Measurements from ENCODE around the gene ZNF362.

Gene ZNF362

GRCh38 chr1:33324677-33325575, 68.6 kb downstream of the ZNF362 start:
- Mint-ChIP-seq H3K9me3 (no peaks in the 10 kb centered on the region), H3K27ac (no peak overlapping the region), H3K4me1 (ENCODE audit: low read depth) (no peaks in the 10 kb centered on the region), H3K27me3 (no peaks in the 10 kb centered on the region), H3K36me3 (ENCODE audit: low read depth) (peaks cover 49% of the 10 kb centered on the region), H3K4me3 (no peak overlapping the region)

GRCh38 chr1:33326785-33327184, 70.5 kb downstream of the ZNF362 start:
- H3K9me3 Mint-ChIP-seq = no peaks in the 10 kb centered on the region
- H3K27me3 Mint-ChIP-seq = no peaks in the 10 kb centered on the region
- peaks cover 60% of the 10 kb centered on the region for H3K36me3 Mint-ChIP-seq (ENCODE audit: low read depth)
- H3K4me1 Mint-ChIP-seq (ENCODE audit: low read depth) = no peaks in the 10 kb centered on the region
- no peak overlapping the region for H3K27ac Mint-ChIP-seq
- H3K4me3 Mint-ChIP-seq = no peak overlapping the region

GRCh38 chr1:33327587-33328325, 71.5 kb downstream of the ZNF362 start:
- H3K36me3 Mint-ChIP-seq (ENCODE audit: low read depth) = peaks cover 61% of the 10 kb centered on the region
- H3K27me3 Mint-ChIP-seq = no peaks in the 10 kb centered on the region
- no peak overlapping the region for H3K27ac Mint-ChIP-seq
- no peaks in the 10 kb centered on the region for H3K4me1 Mint-ChIP-seq (ENCODE audit: low read depth)
- no peak overlapping the region for H3K4me3 Mint-ChIP-seq
- H3K9me3 Mint-ChIP-seq = no peaks in the 10 kb centered on the region

GRCh38 chr1:33328817-33329216, 72.5 kb downstream of the ZNF362 start:
- no peaks in the 10 kb centered on the region for H3K27me3 Mint-ChIP-seq
- H3K27ac Mint-ChIP-seq = no peak overlapping the region
- H3K4me1 Mint-ChIP-seq (ENCODE audit: low read depth) = no peaks in the 10 kb centered on the region
- peaks cover 70% of the 10 kb centered on the region for H3K36me3 Mint-ChIP-seq (ENCODE audit: low read depth)
- no peak overlapping the region for H3K4me3 Mint-ChIP-seq
- no peaks in the 10 kb centered on the region for H3K9me3 Mint-ChIP-seq

GRCh38 chr1:33329600-33330305, 73.5 kb downstream of the ZNF362 start:
- H3K27me3 Mint-ChIP-seq = no peaks in the 10 kb centered on the region
- no peaks in the 10 kb centered on the region for H3K9me3 Mint-ChIP-seq
- no peaks in the 10 kb centered on the region for H3K4me1 Mint-ChIP-seq (ENCODE audit: low read depth)
- H3K36me3 Mint-ChIP-seq (ENCODE audit: low read depth) = peaks cover 69% of the 10 kb centered on the region
- H3K4me3 Mint-ChIP-seq = no peak overlapping the region
- H3K27ac Mint-ChIP-seq = no peak overlapping the region

GRCh38 chr1:33330361-33330890, 74.1 kb downstream of the ZNF362 start:
- Mint-ChIP-seq H3K27me3 (no peaks in the 10 kb centered on the region), H3K9me3 (no peaks in the 10 kb centered on the region), H3K4me3 (no peak overlapping the region), H3K4me1 (ENCODE audit: low read depth) (no peaks in the 10 kb centered on the region), H3K36me3 (ENCODE audit: low read depth) (peaks cover 70% of the 10 kb centered on the region), H3K27ac (no peak overlapping the region)

GRCh38 chr1:33330906-33331305, 74.6 kb downstream of the ZNF362 start:
- H3K4me3 Mint-ChIP-seq = no peak overlapping the region
- H3K9me3 Mint-ChIP-seq = no peaks in the 10 kb centered on the region
- no peaks in the 10 kb centered on the region for H3K27me3 Mint-ChIP-seq
- no peak overlapping the region for H3K27ac Mint-ChIP-seq
- H3K4me1 Mint-ChIP-seq (ENCODE audit: low read depth) = no peaks in the 10 kb centered on the region
- peaks cover 65% of the 10 kb centered on the region for H3K36me3 Mint-ChIP-seq (ENCODE audit: low read depth)

GRCh38 chr1:33331444-33332356, 75.4 kb downstream of the ZNF362 start:
- Mint-ChIP-seq H3K36me3 (ENCODE audit: low read depth) (peaks cover 58% of the 10 kb centered on the region), H3K4me3 (no peak overlapping the region), H3K27me3 (no peaks in the 10 kb centered on the region), H3K27ac (no peak overlapping the region), H3K4me1 (ENCODE audit: low read depth) (peaks cover 3% of the 10 kb centered on the region), H3K9me3 (no peaks in the 10 kb centered on the region)

- Mint-ChIP-seq H3K27ac (no peak overlapping the region), H3K27me3 (no peaks in the 10 kb centered on the region), H3K4me3 (no peak overlapping the region), H3K9me3 (no peaks in the 10 kb centered on the region), H3K36me3 (ENCODE audit: low read depth) (peaks cover 51% of the 10 kb centered on the region), H3K4me1 (ENCODE audit: low read depth) (peaks cover 4% of the 10 kb centered on the region)
Observed at GRCh38 chr1:33332357-33332789, 76.1 kb downstream of the ZNF362 start.

- no peaks in the 10 kb centered on the region for H3K27me3 Mint-ChIP-seq
Observed at GRCh38 chr1:33332881-33333280, 76.6 kb downstream of the ZNF362 start.

GRCh38 chr1:33334081-33334552, 77.8 kb downstream of the ZNF362 start:
- no peaks in the 10 kb centered on the region for H3K9me3 Mint-ChIP-seq
- peaks cover 14% of the 10 kb centered on the region for H3K4me1 Mint-ChIP-seq (ENCODE audit: low read depth)
- no peaks in the 10 kb centered on the region for H3K27me3 Mint-ChIP-seq
- H3K36me3 Mint-ChIP-seq (ENCODE audit: low read depth) = peaks cover 39% of the 10 kb centered on the region
- no peak overlapping the region for H3K4me3 Mint-ChIP-seq
- H3K27ac Mint-ChIP-seq = no peak overlapping the region

More at GRCh38 chr1:33332881-33333280, 76.6 kb downstream of the ZNF362 start:
- no peak overlapping the region for H3K4me3 Mint-ChIP-seq
- peaks cover 51% of the 10 kb centered on the region for H3K36me3 Mint-ChIP-seq (ENCODE audit: low read depth)
- no peaks in the 10 kb centered on the region for H3K9me3 Mint-ChIP-seq
- no peak overlapping the region for H3K27ac Mint-ChIP-seq
- H3K4me1 Mint-ChIP-seq (ENCODE audit: low read depth) = peaks cover 9% of the 10 kb centered on the region

- peaks cover 30% of the 10 kb centered on the region for H3K36me3 Mint-ChIP-seq (ENCODE audit: low read depth)
- H3K4me3 Mint-ChIP-seq = no peak overlapping the region
- no peaks in the 10 kb centered on the region for H3K9me3 Mint-ChIP-seq
- H3K27me3 Mint-ChIP-seq = no peaks in the 10 kb centered on the region
- no peak overlapping the region for H3K27ac Mint-ChIP-seq
- H3K4me1 Mint-ChIP-seq (ENCODE audit: low read depth) = peaks cover 14% of the 10 kb centered on the region
Observed at GRCh38 chr1:33335020-33335419, 78.7 kb downstream of the ZNF362 start.

- H3K9me3 Mint-ChIP-seq = no peaks in the 10 kb centered on the region
- no peaks in the 10 kb centered on the region for H3K27me3 Mint-ChIP-seq
- H3K36me3 Mint-ChIP-seq (ENCODE audit: low read depth) = peaks cover 22% of the 10 kb centered on the region
- peaks cover 18% of the 10 kb centered on the region for H3K4me1 Mint-ChIP-seq (ENCODE audit: low read depth)
- no peak overlapping the region for H3K4me3 Mint-ChIP-seq
- no peak overlapping the region for H3K27ac Mint-ChIP-seq
Observed at GRCh38 chr1:33336580-33336979, 80.3 kb downstream of the ZNF362 start.

- Mint-ChIP-seq H3K9me3 (no peaks in the 10 kb centered on the region), H3K36me3 (ENCODE audit: low read depth) (peaks cover 20% of the 10 kb centered on the region), H3K4me1 (ENCODE audit: low read depth) (peaks cover 18% of the 10 kb centered on the region), H3K27ac (no peak overlapping the region), H3K27me3 (no peaks in the 10 kb centered on the region), H3K4me3 (no peak overlapping the region)
Observed at GRCh38 chr1:33337441-33337840, 81.1 kb downstream of the ZNF362 start.

Data from stimulated activated naive CD8-positive, alpha-beta T cell treated with anti-CD3 and anti-CD28 coated beads, Interleukin-15, Interleukin-2, amounts not matched to agents 100 ng/mL and 50 ng/mL, for 24 hours (primary cell).